Osteoblast (primary cell): ENCODE data around the gene XRCC2. TPM values are rescaled to one million over a fixed set of nuclear protein-coding genes. Genes with fewer than 3 reads are reported as not detected.

Source experiments
- DNase-seq: peaks from one replicate; pipeline ENCODE4 v3.0.0; 2011; ENCODE audit warnings: low spot score, mixed read lengths; ENCODE audit not compliant: insufficient read length; ENCODE audit errors: missing footprints
- H2AFZ ChIP-seq: 2 replicates; pipeline ENCODE4 v1.6.0; 2011; ENCODE audit warnings: mild to moderate bottlenecking, low read length
- H3K27ac ChIP-seq: 2 replicates; pipeline ENCODE4 v1.5.1; 2011; ENCODE audit warnings: mild to moderate bottlenecking, low read depth, low read length, moderate library complexity
- H3K27me3 ChIP-seq: 2 replicates; pipeline ENCODE4 v1.6.0; 2012; ENCODE audit warnings: mild to moderate bottlenecking, control low read depth, inconsistent platforms, low read length, moderate library complexity; ENCODE audit not compliant: insufficient read depth
- H3K36me3 ChIP-seq: 2 replicates; pipeline ENCODE4 v1.5.1; 2011; ENCODE audit warnings: mild to moderate bottlenecking, low read length, control low read depth, moderate library complexity; ENCODE audit not compliant: insufficient read depth
- H3K4me1 ChIP-seq: 2 replicates; pipeline ENCODE4 v1.5.1; 2011; ENCODE audit warnings: mild to moderate bottlenecking, low read length, control low read depth, moderate library complexity; ENCODE audit not compliant: insufficient read depth
- H3K4me2 ChIP-seq: 2 replicates; pipeline ENCODE4 v1.6.0; 2011; ENCODE audit warnings: mild to moderate bottlenecking, low read length; ENCODE audit not compliant: insufficient read depth
- H3K4me3 ChIP-seq: fragments of 200-600 bp; sonication (generic); 3 replicates; pipeline ENCODE4 v1.5.1; 2012; ENCODE audit warnings: mild to moderate bottlenecking, low read length, inconsistent platforms; ENCODE audit not compliant: insufficient read depth
- H3K79me2 ChIP-seq: 2 replicates; pipeline ENCODE4 v1.6.0; 2012; ENCODE audit warnings: mild to moderate bottlenecking, low read length, control low read depth, inconsistent platforms; ENCODE audit not compliant: insufficient read depth
- H3K9me3 ChIP-seq: 2 replicates; pipeline ENCODE4 v1.5.1; 2011; ENCODE audit warnings: low read depth, low read length, control low read depth
- H4K20me1 ChIP-seq: 2 replicates; pipeline ENCODE4 v1.6.0; 2012; ENCODE audit warnings: mild to moderate bottlenecking, low read length, control low read depth; ENCODE audit not compliant: insufficient read depth
- CTCF ChIP-seq: IDR thresholded peaks from 2 replicates; pipeline ENCODE4 v1.5.1; 2011; ENCODE audit warnings: mild to moderate bottlenecking, low read depth, low read length, moderate library complexity; ENCODE audit errors: extremely low read depth
- total RNA-seq: library from RNA; depleted of rRNA; stranded (reverse); fragments of >200 nt; gene quantifications from 2 replicates; pipeline ENCODE4 v1.2.3, GENCODE V29; 2012

The XRCC2 gene
- total RNA-seq, 1 donor, result 0.72 TPM

- H3K79me2 ChIP-seq, result no peaks in the 10 kb centered on the region
- no peak overlapping the region for H3K4me2 ChIP-seq
- H3K9me3 ChIP-seq, result no peaks in the 10 kb centered on the region
- no peak overlapping the region for H2AFZ ChIP-seq
- no peaks in the 10 kb centered on the region for H3K4me1 ChIP-seq
- no peak overlapping the region for H3K4me3 ChIP-seq
- H3K27me3 ChIP-seq, result no peaks in the 10 kb centered on the region
- no peak for DNase-seq
- no peaks in the 10 kb centered on the region for H4K20me1 ChIP-seq
- no peak for TF ChIP-seq CTCF
- H3K36me3 ChIP-seq, result no peaks in the 10 kb centered on the region
- H3K27ac ChIP-seq, result no peak overlapping the region
Observed at GRCh38 chr7:152641384-152641783, 34.6 kb downstream of the XRCC2 start.

GRCh38 chr7:152640829-152641228, 35.1 kb downstream of the XRCC2 start:
- DNase-seq, result no peak
- no peaks in the 10 kb centered on the region for H3K4me1 ChIP-seq
- H3K27ac ChIP-seq, result no peak overlapping the region
- no peak for TF ChIP-seq CTCF
- no peaks in the 10 kb centered on the region for H3K9me3 ChIP-seq
- H2AFZ ChIP-seq, result no peak overlapping the region
- no peak overlapping the region for H3K4me3 ChIP-seq
- no peak overlapping the region for H3K4me2 ChIP-seq
- H4K20me1 ChIP-seq, result no peaks in the 10 kb centered on the region
- no peaks in the 10 kb centered on the region for H3K27me3 ChIP-seq
- no peaks in the 10 kb centered on the region for H3K79me2 ChIP-seq
- no peaks in the 10 kb centered on the region for H3K36me3 ChIP-seq

GRCh38 chr7:152637920-152638580, 37.9 kb downstream of the XRCC2 start:
- Histone ChIP-seq H3K4me1 (no peaks in the 10 kb centered on the region), H3K27ac (no peak overlapping the region), H2AFZ (no peak overlapping the region), H3K79me2 (no peaks in the 10 kb centered on the region), H3K9me3 (no peaks in the 10 kb centered on the region), H3K4me3 (no peak overlapping the region), H3K4me2 (no peak overlapping the region), H3K27me3 (no peaks in the 10 kb centered on the region), H3K36me3 (no peaks in the 10 kb centered on the region), H4K20me1 (no peaks in the 10 kb centered on the region)
- TF ChIP-seq CTCF, result no peak
- DNase-seq, result peak; percentile 17

GRCh38 chr7:152637161-152637560, 38.8 kb downstream of the XRCC2 start:
- no peak overlapping the region for H2AFZ ChIP-seq
- TF ChIP-seq CTCF, result no peak
- no peak overlapping the region for H3K4me2 ChIP-seq
- no peaks in the 10 kb centered on the region for H3K36me3 ChIP-seq
- H3K27me3 ChIP-seq, result no peaks in the 10 kb centered on the region
- no peak for DNase-seq
- H3K27ac ChIP-seq, result no peak overlapping the region
- no peaks in the 10 kb centered on the region for H3K79me2 ChIP-seq
- no peaks in the 10 kb centered on the region for H3K9me3 ChIP-seq
- H3K4me3 ChIP-seq, result no peak overlapping the region
- no peaks in the 10 kb centered on the region for H3K4me1 ChIP-seq
- no peaks in the 10 kb centered on the region for H4K20me1 ChIP-seq
